NT2/D1 (cell line): ENCODE measurements around the gene RCCD1.

ENCODE experiments used
- YY1 ChIP-seq: IDR thresholded peaks from 2 replicates; pipeline ENCODE4 v1.6.1; 2011; ENCODE audit not compliant: insufficient read length, insufficient read depth
- ZNF274 ChIP-seq: IDR thresholded peaks from 2 replicates; pipeline ENCODE4 v1.6.1; 2011; ENCODE audit warnings: mild to moderate bottlenecking, low read depth, low read length

- TF ChIP-seq ZNF274 (no peak), YY1 (no peak)
These were observed 5.8 kb downstream of the RCCD1 start for GRCh38 chr15:90960298-90961091.
